Inflammatory macrophage treated with lipopolysaccharide for 4 hours (primary cell): ENCODE measurements around the gene CAMK2N1.
"Not testable (repeated sequence)": the region's sequence is repeated elsewhere in the genome, so short reads cannot be mapped to it uniquely, and the experiment has no call there.

ENCODE experiments used
- DNase-seq: peaks from one replicate; pipeline ENCODE4 v3.0.0-alpha.2; 2020

Gene CAMK2N1

GRCh38 chr1:20485527-20486456 lies at the start of gene CAMK2N1:
TSS of gene CAMK2N1 (minus strand) at chr1:20486210. CDS start at chr1:20485379, 831 bp downstream.
- no peak for DNase-seq

- no peak for DNase-seq
Observed at GRCh38 chr1:20534659-20535417, 48.8 kb upstream of the CAMK2N1 start.

DNA sequence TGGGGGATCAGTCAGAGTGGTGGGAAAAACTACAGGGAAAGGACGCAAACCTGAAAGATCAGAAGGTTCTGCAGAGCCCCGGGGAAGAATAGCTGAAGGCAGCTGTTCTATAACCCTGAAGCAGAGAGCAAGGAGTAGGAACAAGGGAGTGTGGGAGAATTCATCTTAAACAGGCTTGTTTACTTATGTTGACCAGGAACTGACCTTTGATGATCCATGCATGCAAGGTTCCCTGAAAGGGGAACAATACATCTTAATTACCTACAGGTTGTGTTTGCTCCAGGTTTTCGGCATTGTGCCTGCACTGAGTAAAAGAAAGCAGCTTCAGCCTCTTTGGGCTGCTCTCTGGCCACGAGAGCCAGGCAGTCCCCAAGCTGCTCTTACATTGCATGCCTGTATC lies 47.6 kb upstream of the CAMK2N1 start:
- DNase-seq: no peak

DNA sequence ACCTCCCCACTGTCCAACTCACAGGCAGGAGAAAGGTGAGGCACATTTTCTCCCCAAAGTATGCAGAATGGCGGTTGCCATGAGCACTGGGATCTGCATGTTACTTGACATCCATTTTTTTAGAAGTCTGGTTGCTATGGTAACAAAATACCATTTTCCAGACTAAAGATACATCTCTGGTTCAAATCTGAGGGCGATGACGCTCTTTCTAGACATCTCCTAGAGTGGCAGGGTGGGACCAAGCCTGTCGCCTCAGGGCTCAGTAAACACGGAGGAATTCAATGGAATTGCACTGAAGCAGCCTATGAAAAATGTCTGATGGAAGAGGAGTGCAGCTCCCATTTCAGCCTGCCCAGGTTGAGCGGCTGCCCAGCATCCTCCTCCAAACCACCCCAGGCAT lies 44.9 kb upstream of the CAMK2N1 start:
- DNase-seq: no peak

DNA sequence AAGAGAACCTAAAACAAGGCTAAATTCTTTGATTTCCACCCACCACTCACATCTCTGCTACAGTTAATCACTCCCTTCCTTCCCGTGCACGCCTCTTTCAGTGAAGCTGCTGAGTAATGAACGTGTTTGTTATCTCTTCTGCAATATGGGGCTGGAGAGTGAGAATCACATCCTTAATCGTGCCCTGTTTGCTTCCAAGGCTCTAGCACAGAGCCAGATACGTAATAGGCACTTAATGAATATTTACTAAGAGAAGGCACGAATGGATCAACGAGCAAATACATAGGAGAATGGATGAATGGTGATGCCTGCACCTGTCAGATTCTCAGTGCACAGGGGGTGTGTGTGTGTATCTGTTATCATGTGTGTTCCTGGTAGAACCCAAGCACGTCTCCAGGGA lies 44.3 kb upstream of the CAMK2N1 start:
- DNase-seq: no peak

GRCh38 chr1:20528221-20528620 lies 42.2 kb upstream of the CAMK2N1 start:
- DNase-seq: no peak

DNA sequence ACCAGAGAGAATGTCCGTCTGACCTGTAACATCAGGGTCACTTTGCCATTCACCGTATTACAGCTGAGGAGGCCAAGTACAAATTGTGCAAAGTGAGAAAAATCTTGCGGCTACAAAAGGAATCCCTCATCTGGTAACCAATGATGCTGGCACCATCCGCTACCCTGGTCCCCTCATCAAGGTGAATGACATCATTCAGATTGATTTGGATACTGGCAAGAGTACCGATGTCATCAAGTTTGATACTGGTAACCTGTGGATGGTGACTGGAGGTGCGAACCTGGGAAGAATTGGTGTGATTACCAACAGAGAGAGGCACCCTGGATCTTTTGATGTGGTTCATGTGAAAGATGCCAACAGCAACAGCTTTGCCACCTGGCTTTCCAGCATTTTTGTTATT lies 40.3 kb upstream of the CAMK2N1 start:
- DNase-seq: no peak

- peak; percentile 72 for DNase-seq
Observed at GRCh38 chr1:20521960-20522861, 36.2 kb upstream of the CAMK2N1 start.

GRCh38 chr1:20519609-20520262 lies 33.7 kb upstream of the CAMK2N1 start:
- DNase-seq: not testable (repeated sequence)

GRCh38 chr1:20511518-20512428 lies 25.8 kb upstream of the CAMK2N1 start:
- no peak for DNase-seq

- no peak for DNase-seq
Observed at GRCh38 chr1:20508411-20508771, 22.4 kb upstream of the CAMK2N1 start.

GRCh38 chr1:20507564-20508410 lies 21.8 kb upstream of the CAMK2N1 start, which contains the start of gene MUL1:
TSS of gene MUL1 (minus strand) at chr1:20508151. CDS start at chr1:20508024, 127 bp downstream.
- DNase-seq: peak; percentile 94

DNA sequence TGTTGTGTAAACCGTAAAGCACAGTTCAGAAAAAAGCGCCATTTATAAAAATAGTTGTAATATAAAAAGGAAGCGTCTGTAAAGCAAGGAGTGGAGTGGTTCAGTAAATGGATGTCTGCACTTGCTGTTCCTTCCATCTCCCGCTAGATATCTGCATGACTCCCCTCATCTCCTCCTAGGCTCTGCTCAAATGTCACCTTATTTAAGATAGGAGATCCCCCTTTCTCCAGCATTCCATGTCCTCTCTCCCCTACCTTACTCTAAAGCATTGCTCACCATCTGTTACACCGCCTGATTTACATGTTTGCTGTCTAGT lies 21.2 kb upstream of the CAMK2N1 start:
- no peak for DNase-seq

- DNase-seq: no peak
Observed at GRCh38 chr1:20505488-20505887, 19.5 kb upstream of the CAMK2N1 start.

- no peak for DNase-seq
Observed at GRCh38 chr1:20500716-20501115, 14.7 kb upstream of the CAMK2N1 start.

- no peak for DNase-seq
Observed at GRCh38 chr1:20499718-20500117, 13.7 kb upstream of the CAMK2N1 start.

DNA sequence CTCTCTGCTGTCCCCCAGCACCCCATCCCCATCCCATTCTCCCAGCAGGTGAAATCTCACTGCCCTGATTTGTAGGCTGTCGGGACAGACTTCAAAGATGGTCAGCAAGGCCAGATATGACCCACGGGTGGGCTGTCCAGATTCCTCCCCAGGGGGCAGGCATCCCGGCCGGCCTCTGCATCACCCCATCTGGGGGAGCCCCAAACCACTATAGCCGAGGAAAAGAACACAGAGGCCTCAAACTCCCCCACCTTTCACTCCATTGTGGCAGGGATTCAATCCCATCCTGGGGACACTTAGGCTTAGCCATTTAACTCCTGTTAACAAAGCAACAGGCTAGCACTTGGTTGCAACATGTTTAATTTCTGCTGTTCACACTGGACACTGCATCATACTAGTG lies 13.1 kb upstream of the CAMK2N1 start:
- no peak for DNase-seq

- DNase-seq: no peak
Observed at GRCh38 chr1:20498116-20498515, 12.1 kb upstream of the CAMK2N1 start.

- no peak for DNase-seq
Observed at GRCh38 chr1:20497506-20497905, 11.5 kb upstream of the CAMK2N1 start.

DNA sequence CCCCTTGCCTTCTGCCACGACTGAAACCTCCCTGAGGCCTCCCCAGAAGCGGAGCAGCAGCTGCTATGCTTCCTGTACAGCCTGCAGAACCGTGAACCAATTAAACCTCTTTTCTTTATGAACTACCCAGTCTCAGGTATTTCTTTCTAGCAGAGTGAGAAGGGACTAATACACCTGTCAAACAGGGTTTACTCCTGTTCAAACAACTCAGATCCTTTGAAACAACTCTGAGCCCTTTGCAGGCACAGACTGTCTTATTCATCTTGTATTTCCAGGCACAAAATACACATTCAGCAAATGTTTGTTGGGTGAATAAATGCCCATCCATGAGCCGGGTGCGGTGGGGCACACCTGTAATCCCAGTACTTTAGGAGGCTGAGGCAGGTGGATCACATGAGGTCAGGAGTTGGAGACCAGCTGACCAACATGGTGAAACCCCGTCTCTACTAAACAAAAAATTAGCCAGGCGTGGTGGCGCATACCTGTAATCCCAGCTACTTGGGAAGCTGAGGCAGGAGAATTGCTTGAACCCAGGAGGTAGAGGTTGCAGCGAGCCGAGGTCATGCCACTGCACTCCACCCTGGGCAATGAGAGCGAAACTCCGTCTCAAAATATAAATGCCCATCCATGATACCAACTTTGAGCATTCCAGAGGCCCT lies 10.8 kb upstream of the CAMK2N1 start:
- DNase-seq: not testable (repeated sequence)
